A549 (cell line): ENCODE data around the gene GSG1L. TPM values are rescaled to one million over a fixed set of nuclear protein-coding genes. Genes with fewer than 3 reads are reported as not detected.

Experiments used
- ATAC-seq, 2 experiments: fragments of 200-7000 bp in 1 of 2; fragments of >200 bp in 1 of 2; cut with Nextera tagmentation in 1 of 2; cut with Tn5 transposase in 1 of 2; 3 replicates each; pipeline versions ENCODE4 v1.8.0 to v1.9.1; 2018 to 2020; ENCODE audit warnings: mild to moderate bottlenecking in 1 of 2, moderate library complexity in 1 of 2
- CTCF ChIA-PET: fragments of 300-600 bp; sonication (Branson Sonifier 250); formaldehyde crosslinking; extraction: SDS; loops from one replicate; lab custom pipeline; 2021; ENCODE audit warnings: antibody characterized with exemption, inconsistent platforms; lab: Yijun Ruan, JAX
- POLR2A ChIA-PET: fragments of 350-600 bp; formaldehyde crosslinking; extraction: SDS; loops from one replicate; lab custom pipeline; 2021; ENCODE audit warnings: antibody characterized with exemption, inconsistent platforms; lab: Yijun Ruan, JAX
- DNase-seq, 2 experiments: peaks; one replicate each; pipeline versions ENCODE4 v3.0.0 to v3.0.0-alpha.2; 2011 to 2016; ENCODE audit warnings: low read depth in 1 of 2, low spot score in 1 of 2
- FAIRE-seq: peaks from 2 replicates; lab custom pipeline; 2011; peaks lifted over from hg19 to GRCh38; lab: Jason Lieb, UNC
- H3K27ac ChIP-seq, 2 experiments: fragments of >200 bp; sonication (Bioruptor Twin); formaldehyde crosslinking; 3 replicates each; pipeline ENCODE4 v1.5.1; 2016 to 2017
- H3K4me1 ChIP-seq: fragments of >200 bp; sonication (Bioruptor Twin); formaldehyde crosslinking; 3 replicates; pipeline ENCODE4 v1.6.1; 2016
- H3K4me2 ChIP-seq: fragments of >200 bp; sonication (Bioruptor Twin); formaldehyde crosslinking; 3 replicates; pipeline ENCODE4 v1.6.1; 2016
- H3K4me3 ChIP-seq: fragments of >200 bp; sonication (Bioruptor Twin); formaldehyde crosslinking; 3 replicates; pipeline ENCODE4 v1.5.1; 2016
- H3K9me3 ChIP-seq: fragments of >200 bp; sonication (Bioruptor Twin); formaldehyde crosslinking; 3 replicates; pipeline ENCODE4 v1.6.1; 2016
- BHLHE40 ChIP-seq: IDR thresholded peaks from 2 replicates; pipeline ENCODE4 v1.6.1; 2012; ENCODE audit warnings: low read depth, low read length, inconsistent platforms
- CBX8 ChIP-seq: fragments of 200-600 bp; sonication (generic); IDR thresholded peaks from 2 replicates; pipeline ENCODE4 v1.6.1; 2016
- CHD2 ChIP-seq: fragments of 150-350 bp; IDR thresholded peaks from 2 replicates; pipeline ENCODE4 v1.6.1; 2014; ENCODE audit warnings: low read length; ENCODE audit not compliant: partially characterized antibody
- EHF ChIP-seq: fragments of 250-450 bp; sonication (Bioruptor Pico); IDR thresholded peaks from 2 replicates; pipeline ENCODE4 v1.5.0; 2020; ENCODE audit warnings: mild to moderate bottlenecking
- HOXB5 ChIP-seq: fragments of 250-450 bp; sonication (Bioruptor Pico); IDR thresholded peaks from 2 replicates; pipeline ENCODE4 v1.5.0; 2020; ENCODE audit warnings: mild to moderate bottlenecking, moderate library complexity
- POLR2A ChIP-seq: IDR thresholded peaks from 2 replicates; pipeline ENCODE4 v1.6.1; 2012; ENCODE audit warnings: mild to moderate bottlenecking, low read length
- REST ChIP-seq: fragments of 200-600 bp; sonication (generic); IDR thresholded peaks from 2 replicates; pipeline ENCODE4 v1.6.1; 2016; ENCODE audit warnings: antibody characterized with exemption, mild to moderate bottlenecking, moderate library complexity
- TFCP2L1 ChIP-seq: fragments of 250-450 bp; sonication (Bioruptor Pico); IDR thresholded peaks from 2 replicates; pipeline ENCODE4 v1.5.0; 2021; ENCODE audit warnings: mild to moderate bottlenecking
- USF2 ChIP-seq: fragments of 450-650 bp; IDR thresholded peaks from 2 replicates; pipeline ENCODE4 v1.6.1; 2014; ENCODE audit warnings: antibody characterized with exemption
- WGBS: methylation state at CpG from one replicate; pipeline ENCODE4 v1.1.6; 2017; ENCODE audit errors: missing lambda C conversion rate; 5-methylcytosine and 5-hydroxymethylcytosine counted together
- polyA plus RNA-seq, 4 experiments: library from polyadenylated mRNA; depleted of rRNA in 3 of 4; stranded (reverse); fragments of >200 nt; fragmentation: RNase III in 1 of 4; extraction: RNeasy Plus Mini Kit Qiagen cat#74134 plus additional on column Dnase treatment in 1 of 4; gene quantifications; 2 replicates in 3 of 4; 3 replicates in 1 of 4; pipeline ENCODE4 v1.2.3, GENCODE V29; 2011 to 2017
- small RNA-seq, 6 experiments: library from RNA; depleted of rRNA; stranded (forward); fragments of <200 nt; gene quantifications; one replicate each; pipeline ENCODE3, GENCODE V24; 2012

The GSG1L gene
- polyA plus RNA-seq, 2 of the 4 experiments (the other 2 are of a cell fraction): not detected

GRCh38 chr16:27739606-27740357 lies 323.7 kb downstream of the GSG1L start (continued):
- TF ChIP-seq USF2 (no peak), BHLHE40 (no peak), CHD2 (no peak), CBX8 (no peak), HOXB5 (CRISPR knock-in tag) (no peak), TFCP2L1 (CRISPR knock-in tag) (no peak)

GRCh38 chr16:27738596-27738995 lies 324.9 kb downstream of the GSG1L start:
- WGBS: 88% methylated on average over 7 of the region's 11 CpGs
- ATAC-seq (no peak), FAIRE-seq (no peak), DNase-seq (no peak)
- TF ChIP-seq POLR2A (no peak), EHF (CRISPR knock-in tag) (no peak), REST (no peak)
- no peaks in the 10 kb centered on the region for H3K4me1 ChIP-seq
- H3K27ac ChIP-seq: no peak overlapping the region
- H3K4me3 ChIP-seq: no peak overlapping the region
- CTCF ChIA-PET: interaction anchor here (0.7 kb wide), 1 partner anchor 31 kb away, joined by 3 read pairs; no protein-coding TSS in a partner anchor
- no peak overlapping the region for H3K4me2 ChIP-seq
- POLR2A ChIA-PET: no interaction called here
- H3K9me3 ChIP-seq: no peaks in the 10 kb centered on the region

Small RNAs within 50 kb of the gene (small RNA-seq; reads per million reads assigned to genes)
- 0 reads per million in 6 experiments for gene RNU6-1241P
- 0 reads per million in 6 experiments for gene RNU6-159P

Other genes with a start within 250 kb of the GSG1L start
- 108 and 115 TPM in 2 replicates for gene XPO6, start 148.3 kb upstream of the GSG1L start, polyA plus RNA-seq (2011; rRNA removed)
- 63.0 to 76.5 TPM (median 70.9 TPM) in 3 replicates for gene XPO6, start 148.3 kb upstream of the GSG1L start, polyA plus RNA-seq (2017; fragmentation: RNase III; extraction: RNeasy Plus Mini Kit Qiagen cat#74134 plus additional on column Dnase treatment)
- gene SBK1, start 228.8 kb upstream of the GSG1L start, polyA plus RNA-seq (2011; rRNA removed): 0.13 and 0.20 TPM in 2 replicates
- 0.28 to 0.45 TPM (median 0.43 TPM) in 3 replicates for gene SBK1, start 228.8 kb upstream of the GSG1L start, polyA plus RNA-seq (2017; fragmentation: RNase III; extraction: RNeasy Plus Mini Kit Qiagen cat#74134 plus additional on column Dnase treatment)